Kidney epithelial cell (primary cell): ENCODE data around the gene RAPGEF1. TPM values are rescaled to one million over a fixed set of nuclear protein-coding genes. Genes with fewer than 3 reads are reported as not detected.

Source experiments
- DNase-seq: peaks from one replicate; pipeline ENCODE4 v3.0.0-alpha.2; 2010; ENCODE audit warnings: low read depth
- H3K27me3 ChIP-seq: 2 replicates; pipeline ENCODE4 v1.6.0; 2011; ENCODE audit warnings: low read length; ENCODE audit not compliant: control insufficient read depth, insufficient read depth
- H3K36me3 ChIP-seq: 2 replicates; pipeline ENCODE4 v1.5.1; 2011; ENCODE audit warnings: low read length; ENCODE audit not compliant: control insufficient read depth, insufficient read depth
- H3K4me3 ChIP-seq: 2 replicates; pipeline ENCODE4 v1.5.1; 2011; ENCODE audit warnings: low read depth, mild to moderate bottlenecking, control low read depth, low read length
- CTCF ChIP-seq: IDR thresholded peaks from 2 replicates; pipeline ENCODE4 v1.5.1; 2011; ENCODE audit warnings: mild to moderate bottlenecking, moderate library complexity, low read length, control low read depth, inconsistent platforms; ENCODE audit not compliant: insufficient read depth, poor library complexity, severe bottlenecking
- total RNA-seq: library from RNA; depleted of rRNA; stranded (reverse); fragments of >200 nt; gene quantifications from 2 replicates; pipeline ENCODE4 v1.2.3, GENCODE V29; 2015

The RAPGEF1 gene
- total RNA-seq, 1 donor from 2014 or later = 43.5 TPM

GRCh38 chr9:131727184-131727759 is 12.6 kb downstream of the RAPGEF1 start:
- H3K27me3 ChIP-seq = no peaks in the 10 kb centered on the region
- H3K4me3 ChIP-seq = no peak overlapping the region
- no peaks in the 10 kb centered on the region for H3K36me3 ChIP-seq
- no peak for DNase-seq
- no peak for TF ChIP-seq CTCF

GRCh38 chr9:131724683-131725082 is 15.2 kb downstream of the RAPGEF1 start:
- DNase-seq = no peak
- TF ChIP-seq CTCF = no peak

DNA sequence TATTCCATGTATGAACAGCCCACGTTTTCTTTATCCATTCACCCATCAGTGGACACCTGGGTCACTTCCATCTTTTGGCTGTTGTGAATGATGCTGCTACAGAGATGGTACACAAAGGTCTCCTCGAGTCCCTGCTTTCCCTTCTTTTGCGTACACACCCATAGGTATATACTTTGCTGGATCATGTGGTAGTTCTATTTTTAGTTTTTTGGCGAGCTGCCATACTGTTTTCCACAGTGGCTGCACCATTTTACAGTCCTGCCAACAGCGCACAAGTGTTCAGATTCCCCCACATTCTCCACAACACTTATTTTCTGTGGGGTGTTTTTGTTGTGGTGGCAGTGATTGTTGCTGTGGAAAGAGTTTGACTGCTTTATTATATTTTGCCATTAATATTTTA is 16.2 kb downstream of the RAPGEF1 start:
- H3K36me3 ChIP-seq = no peaks in the 10 kb centered on the region
- no peak for DNase-seq
- TF ChIP-seq CTCF = no peak
- no peaks in the 10 kb centered on the region for H3K27me3 ChIP-seq
- H3K4me3 ChIP-seq = no peak overlapping the region

More at GRCh38 chr9:131724683-131725082, 15.2 kb downstream of the RAPGEF1 start:
- Histone ChIP-seq H3K36me3 (no peaks in the 10 kb centered on the region), H3K4me3 (no peak overlapping the region), H3K27me3 (no peaks in the 10 kb centered on the region)

DNA sequence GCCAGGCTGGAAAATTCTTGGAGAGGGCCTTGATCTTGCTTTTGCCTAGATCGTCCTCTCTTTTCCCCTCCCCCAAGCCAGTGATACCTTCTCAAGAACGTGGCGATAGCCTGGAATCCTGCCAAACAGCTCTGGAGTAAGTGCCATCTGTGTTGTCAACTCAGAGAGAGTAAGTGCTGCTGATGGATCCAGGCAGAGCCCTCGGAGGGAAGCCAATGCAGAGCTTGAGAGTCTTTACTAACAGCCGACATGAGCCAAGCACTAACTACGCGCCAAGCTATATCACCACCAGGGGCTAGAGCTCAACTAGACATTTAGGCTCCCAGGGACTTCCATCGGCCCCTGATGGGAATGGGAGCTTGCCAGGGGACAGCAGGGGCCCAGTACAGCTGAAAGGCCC is 17.6 kb downstream of the RAPGEF1 start:
- Histone ChIP-seq H3K4me3 (no peak overlapping the region), H3K36me3 (no peaks in the 10 kb centered on the region), H3K27me3 (no peaks in the 10 kb centered on the region)
- no peak for TF ChIP-seq CTCF
- DNase-seq = no peak

GRCh38 chr9:131721076-131721475 is 18.8 kb downstream of the RAPGEF1 start:
- H3K36me3 ChIP-seq = no peaks in the 10 kb centered on the region
- no peak for TF ChIP-seq CTCF
- H3K4me3 ChIP-seq = no peak overlapping the region
- no peaks in the 10 kb centered on the region for H3K27me3 ChIP-seq
- no peak for DNase-seq

- H3K27me3 ChIP-seq = no peaks in the 10 kb centered on the region
These were observed 19.5 kb downstream of the RAPGEF1 start for GRCh38 chr9:131720330-131720729.

More at GRCh38 chr9:131720330-131720729, 19.5 kb downstream of the RAPGEF1 start:
- no peak for TF ChIP-seq CTCF
- no peak for DNase-seq
- H3K36me3 ChIP-seq = no peaks in the 10 kb centered on the region
- H3K4me3 ChIP-seq = no peak overlapping the region
